ENCODE data around the gene KANSL1. TPM values are rescaled to one million over a fixed set of nuclear protein-coding genes. Genes with fewer than 3 reads are reported as not detected.

Gene KANSL1
- total RNA-seq (2013; cell fraction: nucleolus; rRNA removed) = 808 and 890 TPM in 2 replicates
- 38.1 and 41.9 TPM in 2 replicates for total RNA-seq (2014; rRNA removed)
- 55.1 and 58.9 TPM in 2 replicates for total RNA-seq (2014; rRNA removed; fragmentation: Illumina TruSeq; extraction: Trizol)
- total RNA-seq (2021) = 53.1 and 60.6 TPM in 2 replicates
- 19.3 TPM for polyA plus RNA-seq (2011; ENCODE audit: low read depth)
- 29.8 and 35.5 TPM in 2 replicates for polyA plus RNA-seq (2011; rRNA removed)
- polyA plus RNA-seq (2011; cell fraction: cytosol; rRNA removed) = 19.6 and 36.4 TPM in 2 replicates
- 91.2 and 109 TPM in 2 replicates for polyA plus RNA-seq (2011; cell fraction: nucleus; rRNA removed)
- polyA plus RNA-seq (2012) = 21.5 and 25.3 TPM in 2 replicates
- polyA plus RNA-seq (2014; fragmentation: Illumina TruSeq; extraction: Trizol) = 27.4 and 30.2 TPM in 2 replicates
- polyA plus RNA-seq (2014; fragmentation: Nextera tagmentation; extraction: Ambion mirVana) = 1 to 10 TPM; 4.7 to 8.8 TPM
- polyA plus RNA-seq (2014; rRNA removed) = 21.8 and 28.6 TPM in 2 replicates
- polyA plus RNA-seq (2016; fragmentation: Nextera tagmentation; extraction: Ambion mirVana) = 10 to 100 TPM; 17.9 to 22.1 TPM
- 165 and 213 TPM in 2 replicates for polyA minus RNA-seq (2011; rRNA and poly(A)+ RNA removed)
- 49.7 and 57.3 TPM in 2 replicates for polyA minus RNA-seq (2011; cell fraction: cytosol; rRNA and poly(A)+ RNA removed)
- polyA minus RNA-seq (2011; cell fraction: nucleus; rRNA and poly(A)+ RNA removed) = 183 and 241 TPM in 2 replicates
- percentile 95 among the genes with signal in this experiment for Bru-seq, nascent RNA
- BruChase-seq, experiment 1, labeled RNA remaining after a 6-hour chase = percentile 94 among the genes with signal in this experiment
- BruChase-seq, experiment 2, labeled RNA remaining after a 2-hour chase = percentile 94 among the genes with signal in this experiment
- long read RNA-seq, experiment 1, partial matches to known transcripts = 0 of 2 reads
- long read RNA-seq, experiment 1, other reads (novel, unspliced or antisense) = 2 of 2 reads
- long read RNA-seq, experiment 2, partial matches to known transcripts = 2 of 30 reads
- long read RNA-seq, experiment 2, other reads (novel, unspliced or antisense) = 26 of 30 reads

- peak within 1 kb of the TSS; percentile 98 for H3K27ac ChIP-seq (ENCODE audit: control insufficient read depth, insufficient read depth)
- peak within 1 kb of the TSS; percentile 86 for H2AFZ ChIP-seq (ENCODE audit: control insufficient read depth, low read depth, low read length)
- CTCF ChIA-PET = interaction anchor here (0.6 to 3.2 kb wide), 26 partner anchors 10 to 611 kb away, joined by 3 to 39 read pairs (median 4); no protein-coding TSS in a partner anchor
- peaks cover 32% of the 10 kb centered on the region for H3K4me1 ChIP-seq (ENCODE audit: control insufficient read depth, insufficient read depth, low read length)
- DNase-seq (ENCODE audit: low read depth, low spot score) = no peak
- H3K79me2 ChIP-seq (ENCODE audit: control insufficient read depth, insufficient read depth, low read length) = peaks cover 87% of the 10 kb centered on the region
- 1% methylated on average over 70 of the region's 72 CpGs for WGBS (ENCODE audit: insufficient coverage, insufficient replicate concordance, low lambda C conversion rate, missing lambda C conversion rate)
- peak; percentile 56 for ATAC-seq
- POLR2A ChIA-PET = interaction anchor here (0.7 to 2.1 kb wide), 11 partner anchors 8 to 92 kb away, joined by 3 to 11 read pairs (median 4); no protein-coding TSS in a partner anchor
- SMC1A ChIA-PET (ENCODE audit: uncharacterized antibody, unreplicated experiment) = interaction anchor here (1.0 to 2.3 kb wide), 12 partner anchors 12 to 172 kb away, joined by 3 to 20 read pairs (median 5); no protein-coding TSS in a partner anchor
- no TSS peak for BruUV-seq (replicated peaks)
- peak within 1 kb of the TSS; percentile 100 for H3K4me2 ChIP-seq (ENCODE audit: control insufficient read depth, insufficient read depth)
- H3K36me3 ChIP-seq (ENCODE audit: control insufficient read depth in 2 of 2, insufficient read depth in 2 of 2, low read length in 1 of 2) = no peaks in the 10 kb centered on the region; a peak in 1 of 4 replicates
- no peaks in the 10 kb centered on the region for H4K20me1 ChIP-seq (ENCODE audit: control insufficient read depth, insufficient read depth)
- H3K4me3 ChIP-seq = peak within 1 kb of the TSS; percentile 87
- FAIRE-seq = no peak
- H3K9me3 ChIP-seq (replicated peaks; ENCODE audit: control insufficient read depth, insufficient read depth, low read length) = no peaks in the 10 kb centered on the region; the same call in 2 of the 3 replicates
- RAD21 ChIA-PET (ENCODE audit: unreplicated experiment) = interaction anchor here (0.6 to 2.7 kb wide), 20 partner anchors 9 to 618 kb away, joined by 3 to 16 read pairs (median 5); no protein-coding TSS in a partner anchor
- in situ Hi-C loops (cut with MboI) = no loop called here
- peak within 1 kb of the TSS; percentile 87 for H3K9ac ChIP-seq (ENCODE audit: control insufficient read depth, insufficient read depth, low read length)
- no peaks in the 10 kb centered on the region for H3K27me3 ChIP-seq (replicated peaks in 1 of 2; ENCODE audit: control insufficient read depth in 2 of 2, insufficient read depth in 2 of 2, low read length in 1 of 2)
- intact Hi-C loops (cut with micrococcal nuclease; ENCODE audit: unreplicated experiment) = loop anchor here (2.0 to 5.0 kb wide), 2 partner anchors 70 to 91 kb away; no protein-coding TSS in a partner anchor
- TF ChIP-seq MXI1 (IDR thresholded peaks at IDR 0.05; ENCODE audit: low read depth, low read length) = peak; percentile 78; the same call in 1 of the 2 replicates
- no peak for TF ChIP-seq DPF2 (IDR thresholded peaks at IDR 0.05)
- no peak for TF ChIP-seq RAD51 (IDR thresholded peaks at IDR 0.05)
- TF ChIP-seq BMI1 (IDR thresholded peaks at IDR 0.05; ENCODE audit: borderline replicate concordance) = no peak
- TF ChIP-seq SMC3 (IDR thresholded peaks at IDR 0.05; ENCODE audit: borderline replicate concordance, low read length) = 0 out of 2 replicates have a peak, but pooled peaks have one; percentile 5
- TF ChIP-seq STAT1 (conservative IDR thresholded peaks at IDR 0.05) = no peak
- TF ChIP-seq IRF3 (IDR thresholded peaks at IDR 0.05) = no peak
- no peak for TF ChIP-seq JUND (IDR thresholded peaks at IDR 0.05; ENCODE audit: low read depth, low read length)
- peak; percentile 79 for TF ChIP-seq MAX (IDR thresholded peaks at IDR 0.05; ENCODE audit: low read depth, low read length)
- no peak for TF ChIP-seq IRF4 (IDR thresholded peaks at IDR 0.05; ENCODE audit: low read depth, low read length)
- peak in 1 of 2 experiments; percentile 39; a peak in 2 of 4 replicates for TF ChIP-seq BHLHE40 (IDR thresholded peaks at IDR 0.05; ENCODE audit: borderline replicate concordance in 1 of 2, low read depth in 2 of 2, low read length in 1 of 2)
- TF ChIP-seq E2F4 (IDR thresholded peaks at IDR 0.05; ENCODE audit: low read depth, low read length) = no peak
- no peak for TF ChIP-seq HSF1 (IDR thresholded peaks at IDR 0.05; ENCODE audit: low read depth, low read length)
- TF ChIP-seq IRF5 (IDR thresholded peaks at IDR 0.05; ENCODE audit: borderline replicate concordance) = no peak
Measured at GRCh38 chr17:46193151-46193625, at the start of gene KANSL1. TSS of gene KANSL1 (minus strand) at chr17:46193429. CDS start at chr17:46172143, 21,286 bp downstream.
